22Rv1 (cell line): ENCODE measurements around the gene RBM20.

ENCODE experiments used
- CTCF ChIP-seq: fragments of 450-650 bp; IDR thresholded peaks from 2 replicates; pipeline ENCODE4 v1.5.1; 2017; ENCODE audit warnings: mild to moderate bottlenecking
- ZFX ChIP-seq: fragments of 450-650 bp; IDR thresholded peaks from 2 replicates; pipeline ENCODE4 v1.6.1; 2017; ENCODE audit warnings: antibody characterized with exemption, borderline replicate concordance

DNA sequence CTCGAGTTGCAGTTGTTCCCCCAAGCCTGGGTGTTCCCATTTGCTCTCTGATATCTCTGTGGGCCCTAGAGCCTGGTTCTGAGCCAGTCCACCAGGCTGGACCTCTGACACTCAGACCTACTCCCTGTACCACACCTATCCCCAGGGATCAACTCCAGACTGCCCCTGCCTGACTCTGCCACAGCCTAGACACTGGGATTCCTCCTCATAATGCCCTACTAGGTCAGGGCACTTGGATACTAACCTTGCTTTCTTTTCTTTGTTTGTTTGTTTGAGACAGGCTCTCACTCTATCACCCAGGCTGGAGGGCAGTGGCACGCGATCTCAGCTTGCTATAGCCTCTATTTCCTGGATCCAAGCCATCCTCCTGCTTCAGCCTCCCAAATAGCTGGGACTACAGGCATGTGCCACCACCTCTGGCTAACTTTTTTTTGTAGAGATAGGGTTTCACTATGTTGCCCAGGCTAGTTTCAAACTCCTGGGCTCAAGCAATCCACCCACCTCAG lies 196.8 kb downstream of the RBM20 start:
- TF ChIP-seq CTCF (no peak), ZFX (no peak)
